Tibial nerve (tissue), 4 donors: ENCODE data around the gene RNU6-8. TPM values are rescaled to one million over a fixed set of nuclear protein-coding genes. Genes with fewer than 3 reads are reported as not detected.

Experiments used
- DNase-seq, 2 donors: peaks; one replicate each; pipeline ENCODE4 v3.0.0-alpha.2; 2019; ENCODE audit warnings: low spot score in 2 of 2
- H3K27ac ChIP-seq, 4 donors: fragments of 200-600 bp; sonication (generic) in 3 of 4; one replicate each; pipeline ENCODE4 v1.5.1; 2017 to 2019; ENCODE audit warnings: mild to moderate bottlenecking in 1 of 4
- H3K27me3 ChIP-seq, 2 donors: fragments of 200-600 bp; sonication (generic) in 1 of 2; one replicate each; pipeline versions ENCODE4 v1.5.1 to v1.6.0; 2017 to 2019
- H3K36me3 ChIP-seq, 3 donors: fragments of 200-600 bp; sonication (generic); one replicate each; pipeline ENCODE4 v1.5.1; 2018 to 2019
- H3K4me1 ChIP-seq, 4 donors: fragments of 200-600 bp; sonication (generic) in 3 of 4; one replicate each; pipeline ENCODE4 v1.5.1; 2017 to 2019
- H3K4me3 ChIP-seq, 4 donors: fragments of 200-600 bp; sonication (generic) in 3 of 4; one replicate each; pipeline ENCODE4 v1.5.1; 2017 to 2019; ENCODE audit warnings: mild to moderate bottlenecking in 1 of 4, moderate library complexity in 1 of 4
- H3K9me3 ChIP-seq, 4 donors: fragments of 200-600 bp; sonication (generic) in 3 of 4; one replicate each; pipeline ENCODE4 v1.5.1; 2017 to 2019
- CTCF ChIP-seq, 5 experiments: fragments of 200-600 bp in 3 of 5; fragments of 450-650 bp in 2 of 5; sonication (generic) in 3 of 5; IDR thresholded peaks; one replicate each; pipeline ENCODE4 v1.5.1; 2016 to 2019; ENCODE audit warnings: antibody characterized with exemption in 5 of 5, mild to moderate bottlenecking in 3 of 5, moderate library complexity in 2 of 5
- EP300 ChIP-seq, 2 donors: sonication (generic); formaldehyde crosslinking; IDR thresholded peaks; one replicate each; pipeline ENCODE4 v1.6.1; 2017; ENCODE audit warnings: antibody characterized with exemption in 2 of 2, mild to moderate bottlenecking in 1 of 2
- POLR2A ChIP-seq, 2 donors: fragments of 450-650 bp; IDR thresholded peaks; one replicate each; pipeline ENCODE4 v1.6.1; 2017; ENCODE audit warnings: antibody characterized with exemption in 2 of 2, mild to moderate bottlenecking in 2 of 2, moderate library complexity in 2 of 2
- WGBS, 2 donors: methylation state at CpG; one replicate each; pipeline ENCODE4 v1.1.5; 2018; 5-methylcytosine and 5-hydroxymethylcytosine counted together
- total RNA-seq, 4 donors: library from RNA; depleted of rRNA; stranded (reverse); fragments of >200 nt; gene quantifications; one replicate each; pipeline ENCODE4 v1.1.0, GENCODE V29; 2016

RNU6-8 gene
- total RNA-seq, 4 donors from 2014 or later: not detected

GRCh38 chr14:32201816-32202490 lies 1.1 kb downstream of the RNU6-8 start, which contains the start of gene RNU6-7:
Gene RNU6-7 (plus strand): TSS chr14:32202045.
- Histone ChIP-seq H3K4me1 (peaks cover 0 to 18% (median 0%) of the 10 kb centered on the region in 4 donors), H3K4me3 (peak within 1 kb of the TSS; percentile 51 to 82 (median 64)), H3K9me3 (no peaks in the 10 kb centered on the region), H3K27ac (peak within 1 kb of the TSS; percentile 74 to 93 (median 89)), H3K27me3 (no peaks in the 10 kb centered on the region), H3K36me3 (no peaks in the 10 kb centered on the region)
- WGBS, 2 donors: 0 to 1% methylated on average over 39 of the region's 40 CpGs
- TF ChIP-seq CTCF (IDR thresholded peaks at IDR 0.05) (no peak), EP300 (IDR thresholded peaks at IDR 0.05) (peak in 1 of 2 donors; percentile 17)
- DNase-seq: no peak

- TF ChIP-seq POLR2A (IDR thresholded peaks at IDR 0.05) (no peak), EP300 (IDR thresholded peaks at IDR 0.05) (peak in 1 of 2 donors; percentile 46)
- Histone ChIP-seq H3K4me3 (peak overlapping the region; percentile 51 to 82 (median 64)), H3K27me3 (no peaks in the 10 kb centered on the region), H3K4me1 (peaks cover 0 to 18% (median 0%) of the 10 kb centered on the region in 4 donors), H3K27ac (peak overlapping the region; percentile 74 to 93 (median 89)), H3K36me3 (no peaks in the 10 kb centered on the region), H3K9me3 (no peaks in the 10 kb centered on the region)
- WGBS, 2 donors: 0 to 1% methylated on average over 22 to 36 of the region's 46 CpGs
- DNase-seq: peak; percentile 60 to 63
Observed at GRCh38 chr14:32201193-32201815, 1.8 kb downstream of the RNU6-8 start.

DNA sequence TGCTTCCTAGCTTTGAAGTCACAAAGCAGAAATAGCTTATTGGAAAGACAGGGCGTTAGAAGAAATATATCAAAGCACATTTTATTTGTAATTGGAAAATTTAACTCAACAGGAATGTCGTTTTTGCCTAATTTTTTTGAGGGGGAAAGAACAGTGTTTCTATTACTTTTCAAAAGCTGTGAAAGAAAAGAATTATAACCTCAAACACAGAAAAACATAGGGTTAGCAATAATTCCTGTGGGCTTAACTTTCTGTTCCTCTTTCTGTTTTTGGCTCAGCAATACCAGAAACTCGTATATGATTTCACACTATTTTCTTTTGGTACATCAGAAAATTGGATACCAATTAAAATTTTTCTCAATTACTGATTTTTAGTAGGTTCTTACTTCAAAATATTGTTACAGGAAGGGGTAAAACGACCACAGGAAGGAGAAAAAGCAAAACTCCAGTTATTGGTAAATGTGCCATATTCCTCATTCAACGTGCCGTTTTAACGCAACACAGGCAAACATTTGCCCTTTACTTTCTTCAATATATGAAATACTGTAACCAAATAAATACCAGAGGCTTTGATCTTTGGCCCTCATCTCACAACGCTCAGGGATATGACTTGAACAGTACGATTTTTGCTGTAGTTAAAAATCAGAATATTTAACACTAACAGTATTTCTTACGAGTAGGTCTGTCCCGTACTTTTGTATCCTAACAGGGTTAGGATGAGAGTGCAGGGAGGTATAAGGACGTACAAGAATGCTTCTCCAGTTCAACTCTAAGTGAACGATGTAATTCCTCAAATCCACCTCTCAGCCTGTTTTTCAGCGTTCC lies 2.5 kb downstream of the RNU6-8 start:
- 9% methylated on average over 14 of the region's 14 CpGs for WGBS, 2 donors
- H3K4me3 ChIP-seq: peak overlapping the region; percentile 51 to 82 (median 64)
- no peaks in the 10 kb centered on the region for H3K36me3 ChIP-seq
- H3K4me1 ChIP-seq: peaks cover 0 to 18% (median 0%) of the 10 kb centered on the region in 4 donors
- no peaks in the 10 kb centered on the region for H3K27me3 ChIP-seq
- peak overlapping the region; percentile 74 to 93 (median 89) for H3K27ac ChIP-seq
- DNase-seq: no peak
- TF ChIP-seq POLR2A (IDR thresholded peaks at IDR 0.05) (no peak), CTCF (IDR thresholded peaks at IDR 0.05) (no peak), EP300 (IDR thresholded peaks at IDR 0.05) (no peak)
- no peaks in the 10 kb centered on the region for H3K9me3 ChIP-seq

- Histone ChIP-seq H3K27ac (no peak overlapping the region), H3K4me3 (no peak overlapping the region), H3K27me3 (no peaks in the 10 kb centered on the region), H3K4me1 (peaks cover 0 to 10% (median 0%) of the 10 kb centered on the region in 4 donors), H3K9me3 (no peaks in the 10 kb centered on the region), H3K36me3 (no peaks in the 10 kb centered on the region)
- TF ChIP-seq POLR2A (IDR thresholded peaks at IDR 0.05) (no peak), EP300 (IDR thresholded peaks at IDR 0.05) (no peak), CTCF (IDR thresholded peaks at IDR 0.05) (no peak)
- no peak for DNase-seq
- WGBS, 2 donors: 61 to 74% methylated on average over 1 of the region's 1 CpG
Observed at GRCh38 chr14:32197919-32198318, 5.2 kb downstream of the RNU6-8 start.

DNA sequence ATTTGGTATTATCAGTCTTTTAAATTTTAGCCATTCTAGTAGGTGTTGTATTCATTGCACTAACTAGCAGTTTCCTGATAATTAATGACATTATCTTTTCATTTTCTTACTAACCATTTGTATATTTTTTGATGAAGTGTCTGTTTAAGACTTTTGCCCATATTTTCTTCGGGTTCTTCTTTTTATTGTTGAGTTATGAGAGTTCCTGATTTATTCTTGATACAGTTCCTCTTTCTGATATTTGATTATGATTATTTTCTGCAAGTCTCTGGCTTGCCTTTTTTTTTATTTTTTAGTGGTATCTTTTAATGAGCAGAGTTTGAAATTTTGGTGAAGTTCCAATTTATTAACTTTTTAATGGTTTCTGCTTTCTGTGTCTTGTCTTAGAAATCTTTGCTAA lies 7.4 kb downstream of the RNU6-8 start:
- no peaks in the 10 kb centered on the region for H3K27me3 ChIP-seq
- H3K9me3 ChIP-seq: no peaks in the 10 kb centered on the region
- H3K4me1 ChIP-seq: peaks cover 0 to 6% (median 0%) of the 10 kb centered on the region in 4 donors
- no peak for TF ChIP-seq CTCF (IDR thresholded peaks at IDR 0.05)
- H3K36me3 ChIP-seq: no peaks in the 10 kb centered on the region
- WGBS, 2 donors: 56 to 57% methylated on average over 1 of the region's 1 CpG
- no peak overlapping the region for H3K4me3 ChIP-seq
- DNase-seq: no peak
- H3K27ac ChIP-seq: no peak overlapping the region
